ENCODE results near the gene C4orf50. TPM values are rescaled to one million over a fixed set of nuclear protein-coding genes. Genes with fewer than 3 reads are reported as not detected.

C4orf50 gene
- total and polyA plus RNA-seq, 8 donors, result 0.01 to 0.10 (median 0.01) TPM; not detected in 1

DNA sequence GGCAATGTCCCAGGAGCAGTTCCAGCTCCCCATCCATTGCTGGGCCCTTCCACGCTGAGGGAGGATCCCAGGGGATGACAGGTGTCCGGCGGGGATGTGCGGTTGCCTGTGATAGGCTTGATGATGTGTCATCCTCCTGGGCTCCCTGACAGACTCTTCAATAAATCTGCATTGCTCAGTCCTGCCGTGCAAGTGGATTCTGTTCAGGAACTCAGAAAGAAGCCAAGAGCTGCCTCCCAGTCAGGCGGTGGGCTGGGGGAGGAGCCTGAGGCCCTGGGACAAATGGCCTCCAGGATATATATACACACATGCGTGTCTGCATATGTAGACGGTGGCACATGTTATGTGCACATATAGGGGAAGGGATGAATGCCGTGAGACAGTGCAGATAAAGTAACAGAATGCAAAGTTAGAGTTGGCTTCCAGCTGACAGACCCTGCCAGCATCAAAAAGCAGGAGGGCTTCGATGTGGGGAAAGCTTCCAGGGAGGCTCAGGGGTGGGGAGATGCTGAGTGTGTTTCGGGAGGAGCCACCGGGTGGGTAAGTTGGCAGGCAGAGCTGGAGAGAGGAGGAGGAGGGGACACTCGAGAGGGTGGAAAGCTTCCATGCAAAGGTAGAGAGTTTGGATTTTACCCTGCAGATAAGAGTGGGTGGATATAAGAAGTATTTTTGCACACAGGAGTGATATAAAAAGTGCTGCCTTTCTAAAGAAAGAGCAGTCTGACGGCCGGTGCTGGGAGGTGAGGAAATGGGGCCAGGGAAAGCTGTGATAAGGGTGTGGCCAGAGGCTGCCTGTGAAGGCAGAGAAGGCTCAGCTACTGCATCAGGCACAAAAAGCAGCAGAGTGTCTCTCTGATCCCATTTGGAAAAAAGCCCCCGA, 96.9 kb downstream of the C4orf50 start:
- ATAC-seq, result no peak
- H3K4me1 ChIP-seq, result no peaks in the 10 kb centered on the region
- no peak overlapping the region for H3K27ac ChIP-seq
- DNase-seq, result no peak
- no peak for TF ChIP-seq CTCF (IDR thresholded peaks at IDR 0.05)
- intact Hi-C loops (cut with DNase I), result no loop called here
- no peaks in the 10 kb centered on the region for H3K9me3 ChIP-seq
- H3K4me3 ChIP-seq, result no peak overlapping the region
- no peaks in the 10 kb centered on the region for H3K36me3 ChIP-seq
- H3K27me3 ChIP-seq, result peaks cover 0 to 39% of the 10 kb centered on the region in 2 donors

DNA sequence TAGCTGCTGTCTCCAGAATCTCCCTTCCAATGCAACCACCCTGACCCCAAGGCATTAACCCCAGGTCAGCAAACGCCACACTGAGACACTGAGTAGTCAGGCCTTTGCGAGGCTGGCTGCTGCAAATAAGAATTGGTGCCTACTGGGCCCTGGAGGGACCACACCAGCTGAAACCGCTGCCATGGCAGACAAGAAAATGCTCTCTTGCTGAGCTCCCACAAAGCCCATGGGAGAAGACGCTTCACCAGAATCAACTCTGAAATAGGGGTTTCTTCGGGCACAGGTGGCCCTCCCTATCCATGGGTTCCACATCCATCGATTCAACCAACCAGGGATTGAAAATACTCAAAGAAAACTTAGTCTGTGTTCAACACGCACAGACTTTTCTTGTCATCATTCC, 98.7 kb downstream of the C4orf50 start:
- ATAC-seq (no peak), DNase-seq (no peak)
- H3K9me3 ChIP-seq, result no peaks in the 10 kb centered on the region
- intact Hi-C loops (cut with DNase I), result no loop called here
- H3K4me1 ChIP-seq, result no peaks in the 10 kb centered on the region
- peaks cover 0 to 43% of the 10 kb centered on the region in 2 donors for H3K27me3 ChIP-seq
- TF ChIP-seq CTCF (IDR thresholded peaks at IDR 0.05), result no peak
- no peaks in the 10 kb centered on the region for H3K36me3 ChIP-seq
- H3K27ac ChIP-seq, result no peak overlapping the region
- no peak overlapping the region for H3K4me3 ChIP-seq

- peaks cover 0 to 43% of the 10 kb centered on the region in 2 donors for H3K27me3 ChIP-seq
- ATAC-seq, result no peak
- no peaks in the 10 kb centered on the region for H3K4me1 ChIP-seq
- H3K36me3 ChIP-seq, result no peaks in the 10 kb centered on the region
- DNase-seq, result no peak
- intact Hi-C loops (cut with DNase I), result no loop called here
- H3K27ac ChIP-seq, result no peak overlapping the region
- H3K9me3 ChIP-seq, result no peaks in the 10 kb centered on the region
- no peak for TF ChIP-seq CTCF (IDR thresholded peaks at IDR 0.05)
- no peak overlapping the region for H3K4me3 ChIP-seq
These were observed 99.2 kb downstream of the C4orf50 start for GRCh38 chr4:5919044-5919443.

- intact Hi-C loops (cut with DNase I), result no loop called here
- DNase-seq (peak in 1 of 4 donors; percentile 31), ATAC-seq (no peak)
- Histone ChIP-seq H3K36me3 (no peaks in the 10 kb centered on the region), H3K4me3 (no peak overlapping the region), H3K27ac (no peak overlapping the region), H3K27me3 (peaks cover 0 to 43% of the 10 kb centered on the region in 2 donors), H3K9me3 (no peaks in the 10 kb centered on the region), H3K4me1 (no peaks in the 10 kb centered on the region)
- no peak for TF ChIP-seq CTCF (IDR thresholded peaks at IDR 0.05)
These were observed 99.8 kb downstream of the C4orf50 start for GRCh38 chr4:5918331-5918985.

- Histone ChIP-seq H3K36me3 (no peaks in the 10 kb centered on the region), H3K9me3 (peaks cover 0 to 1% of the 10 kb centered on the region in 2 donors), H3K4me1 (no peaks in the 10 kb centered on the region), H3K4me3 (no peak overlapping the region), H3K27ac (no peak overlapping the region), H3K27me3 (peaks cover 0 to 36% of the 10 kb centered on the region in 2 donors)
- TF ChIP-seq CTCF (IDR thresholded peaks at IDR 0.05), result no peak
- intact Hi-C loops (cut with DNase I), result no loop called here
- DNase-seq (no peak), ATAC-seq (no peak)
These were observed 100.6 kb downstream of the C4orf50 start for GRCh38 chr4:5917672-5918071.
